GM23338 (cell line): ENCODE measurements around the gene SEC16A.

Experiments used
- EZH2 ChIP-seq: fragments of 200-600 bp; sonication (generic); IDR thresholded peaks from one replicate; pipeline ENCODE4 v1.8.0; 2017; ENCODE audit warnings: antibody characterized with exemption, mild to moderate bottlenecking, low read depth; ENCODE audit not compliant: unreplicated experiment
- TF ChIP-seq, protein P1 (sequence below), 2 experiments: fragments of 200-600 bp in 1 of 2; sonication (generic) in 1 of 2; conservative IDR thresholded peaks; 2 replicates each; pipeline versions ENCODE4 v1.5.1 to v1.6.1; 2016 to 2017; ENCODE audit warnings: antibody characterized with exemption in 2 of 2, low read depth in 2 of 2, mild to moderate bottlenecking in 2 of 2, moderate library complexity in 1 of 2

DNA sequence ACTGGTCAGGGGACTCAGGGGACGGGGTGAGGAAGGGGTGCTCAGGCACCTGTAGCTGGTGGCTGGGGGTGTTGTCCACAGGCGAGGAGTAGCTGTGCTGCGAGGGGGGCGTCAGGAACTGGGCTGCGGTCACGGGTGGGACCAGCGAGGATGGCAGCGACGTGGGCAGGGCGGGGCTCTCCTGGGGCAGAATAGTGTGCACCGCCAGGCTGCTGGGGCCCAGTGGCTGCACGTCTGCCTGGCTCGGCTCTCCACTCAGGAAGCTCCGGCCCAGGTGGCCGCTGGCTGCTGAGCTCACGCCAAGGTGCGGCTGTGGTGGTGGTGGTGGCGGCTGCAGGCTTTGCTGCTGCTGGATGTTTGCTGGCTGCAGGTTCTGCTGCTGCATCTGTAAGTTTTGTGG is 13.3 kb upstream of the SEC16A start:
- no peak for TF ChIP-seq EZH2
- TF ChIP-seq, protein P1, sequence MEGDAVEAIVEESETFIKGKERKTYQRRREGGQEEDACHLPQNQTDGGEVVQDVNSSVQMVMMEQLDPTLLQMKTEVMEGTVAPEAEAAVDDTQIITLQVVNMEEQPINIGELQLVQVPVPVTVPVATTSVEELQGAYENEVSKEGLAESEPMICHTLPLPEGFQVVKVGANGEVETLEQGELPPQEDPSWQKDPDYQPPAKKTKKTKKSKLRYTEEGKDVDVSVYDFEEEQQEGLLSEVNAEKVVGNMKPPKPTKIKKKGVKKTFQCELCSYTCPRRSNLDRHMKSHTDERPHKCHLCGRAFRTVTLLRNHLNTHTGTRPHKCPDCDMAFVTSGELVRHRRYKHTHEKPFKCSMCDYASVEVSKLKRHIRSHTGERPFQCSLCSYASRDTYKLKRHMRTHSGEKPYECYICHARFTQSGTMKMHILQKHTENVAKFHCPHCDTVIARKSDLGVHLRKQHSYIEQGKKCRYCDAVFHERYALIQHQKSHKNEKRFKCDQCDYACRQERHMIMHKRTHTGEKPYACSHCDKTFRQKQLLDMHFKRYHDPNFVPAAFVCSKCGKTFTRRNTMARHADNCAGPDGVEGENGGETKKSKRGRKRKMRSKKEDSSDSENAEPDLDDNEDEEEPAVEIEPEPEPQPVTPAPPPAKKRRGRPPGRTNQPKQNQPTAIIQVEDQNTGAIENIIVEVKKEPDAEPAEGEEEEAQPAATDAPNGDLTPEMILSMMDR (conservative IDR thresholded peaks at IDR 0.05; ENCODE audit: low read depth in 2 of 2), result no peak
